Measurements from ENCODE around the gene JAML.

GRCh38 chr11:118239509-118240205 is 14.8 kb upstream of the JAML start:
- TF ChIP-seq, protein P1, sequence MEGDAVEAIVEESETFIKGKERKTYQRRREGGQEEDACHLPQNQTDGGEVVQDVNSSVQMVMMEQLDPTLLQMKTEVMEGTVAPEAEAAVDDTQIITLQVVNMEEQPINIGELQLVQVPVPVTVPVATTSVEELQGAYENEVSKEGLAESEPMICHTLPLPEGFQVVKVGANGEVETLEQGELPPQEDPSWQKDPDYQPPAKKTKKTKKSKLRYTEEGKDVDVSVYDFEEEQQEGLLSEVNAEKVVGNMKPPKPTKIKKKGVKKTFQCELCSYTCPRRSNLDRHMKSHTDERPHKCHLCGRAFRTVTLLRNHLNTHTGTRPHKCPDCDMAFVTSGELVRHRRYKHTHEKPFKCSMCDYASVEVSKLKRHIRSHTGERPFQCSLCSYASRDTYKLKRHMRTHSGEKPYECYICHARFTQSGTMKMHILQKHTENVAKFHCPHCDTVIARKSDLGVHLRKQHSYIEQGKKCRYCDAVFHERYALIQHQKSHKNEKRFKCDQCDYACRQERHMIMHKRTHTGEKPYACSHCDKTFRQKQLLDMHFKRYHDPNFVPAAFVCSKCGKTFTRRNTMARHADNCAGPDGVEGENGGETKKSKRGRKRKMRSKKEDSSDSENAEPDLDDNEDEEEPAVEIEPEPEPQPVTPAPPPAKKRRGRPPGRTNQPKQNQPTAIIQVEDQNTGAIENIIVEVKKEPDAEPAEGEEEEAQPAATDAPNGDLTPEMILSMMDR (IDR thresholded peaks at IDR 0.05; ENCODE audit: low read length) = no peak
- TF ChIP-seq EZH2 (IDR thresholded peaks at IDR 0.05; ENCODE audit: borderline replicate concordance, low read length) = no peak

Data from OCI-LY1 (cell line).